CD4-positive, alpha-beta T cell treated with Interleukin-6 for 4 hours (primary cell): ENCODE results near the gene HACD4.

Source experiments
- DNase-seq: peaks from one replicate; pipeline ENCODE4 v3.0.0-alpha.2; 2020; ENCODE audit warnings: mixed read lengths

Gene HACD4

GRCh38 chr9:20962536-20963225, 68.8 kb downstream of the HACD4 start:
- DNase-seq = no peak

DNA sequence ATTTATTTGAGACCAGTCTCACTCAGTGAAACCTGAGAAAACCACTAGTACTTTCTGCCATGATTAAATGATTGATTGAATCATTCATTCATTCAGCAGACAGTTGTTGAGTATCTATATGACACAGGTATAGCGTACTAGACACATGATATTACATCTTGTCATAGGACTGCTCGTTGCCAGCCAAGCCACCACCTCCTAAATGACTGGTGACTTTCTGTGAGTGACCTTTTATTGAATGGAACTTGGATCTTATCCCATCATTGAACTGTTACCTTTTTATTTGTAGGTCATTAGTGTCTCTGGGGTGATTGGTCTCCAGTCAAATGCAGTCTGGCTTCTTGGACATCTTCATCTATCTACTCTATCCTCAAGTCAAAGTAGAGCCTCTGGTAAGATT, 80.7 kb downstream of the HACD4 start:
- DNase-seq = no peak
